Activated naive CD4-positive, alpha-beta T cell treated with Interleukin-2 at 50 U/mL for 16 hours (primary cell): Measurements from ENCODE around the gene FAM13A.

Source experiments
- DNase-seq: peaks from one replicate; pipeline ENCODE4 v3.0.0-alpha.2; 2020

FAM13A gene

GRCh38 chr4:88761342-88761741, 295.6 kb downstream of the FAM13A start:
- DNase-seq: no peak

- no peak for DNase-seq
Measured at GRCh38 chr4:88759895-88760290, 297.1 kb downstream of the FAM13A start.

- DNase-seq: no peak
Measured at GRCh38 chr4:88759039-88759894, 297.7 kb downstream of the FAM13A start.

GRCh38 chr4:88758264-88758663, 298.7 kb downstream of the FAM13A start:
- no peak for DNase-seq

GRCh38 chr4:88757776-88758175, 299.2 kb downstream of the FAM13A start:
- no peak for DNase-seq

- DNase-seq: no peak
Measured at GRCh38 chr4:88757067-88757466, 299.9 kb downstream of the FAM13A start.

GRCh38 chr4:88756149-88756548, 300.8 kb downstream of the FAM13A start:
- no peak for DNase-seq

- no peak for DNase-seq
Measured at GRCh38 chr4:88755454-88755853, 301.5 kb downstream of the FAM13A start.

- no peak for DNase-seq
Measured at GRCh38 chr4:88754796-88755195, 302.2 kb downstream of the FAM13A start.

- no peak for DNase-seq
Measured at GRCh38 chr4:88753658-88754571, 303.1 kb downstream of the FAM13A start.

- no peak for DNase-seq
Measured at GRCh38 chr4:88752754-88753153, 304.2 kb downstream of the FAM13A start.

GRCh38 chr4:88752076-88752463, 304.9 kb downstream of the FAM13A start:
- no peak for DNase-seq

- no peak for DNase-seq
Measured at GRCh38 chr4:88751258-88752075, 305.5 kb downstream of the FAM13A start.

GRCh38 chr4:88750369-88750768, 306.6 kb downstream of the FAM13A start:
- no peak for DNase-seq

GRCh38 chr4:88747351-88747750, 309.6 kb downstream of the FAM13A start:
- DNase-seq: no peak

- DNase-seq: no peak
Measured at GRCh38 chr4:88746206-88746605, 310.8 kb downstream of the FAM13A start.

GRCh38 chr4:88745581-88746163, 311.3 kb downstream of the FAM13A start:
- DNase-seq: no peak

GRCh38 chr4:88745175-88745574, 311.8 kb downstream of the FAM13A start:
- DNase-seq: no peak

- DNase-seq: no peak
Measured at GRCh38 chr4:88744609-88745008, 312.4 kb downstream of the FAM13A start.

- no peak for DNase-seq
Measured at GRCh38 chr4:88743696-88744095, 313.3 kb downstream of the FAM13A start.

GRCh38 chr4:88742561-88742960, 314.4 kb downstream of the FAM13A start:
- no peak for DNase-seq

GRCh38 chr4:88738180-88738579, 318.8 kb downstream of the FAM13A start:
- no peak for DNase-seq
